K562 (cell line): ENCODE data around the gene DEPDC1B. TPM values are rescaled to one million over a fixed set of nuclear protein-coding genes. Genes with fewer than 3 reads are reported as not detected.

Source experiments
- ADNP ChIP-seq: fragments of 200-800 bp; sonication (Bioruptor generic); IDR thresholded peaks from 2 replicates; pipeline ENCODE4 v1.6.1; 2016; ENCODE audit warnings: missing genetic modification characterization, missing compliant biosample characterization
- CAMTA2 ChIP-seq: fragments of 250-450 bp; sonication (Bioruptor Pico); conservative IDR thresholded peaks from 2 replicates; pipeline ENCODE4 v1.5.1; 2022
- NR2C2 ChIP-seq, 2 experiments: fragments of 200-800 bp in 1 of 2; sonication (Bioruptor generic) in 1 of 2; sonication (generic) in 1 of 2; formaldehyde crosslinking in 1 of 2; IDR thresholded peaks; 2 replicates each; pipeline versions ENCODE4 v1.6.1 to v1.8.0; 2016 to 2022; ENCODE audit warnings: mild to moderate bottlenecking in 1 of 2, missing compliant biosample characterization in 1 of 2, missing genetic modification characterization in 1 of 2, missing genetic modification reagents in 1 of 2
- POLR2AphosphoS2 ChIP-seq: IDR thresholded peaks from 2 replicates; pipeline ENCODE4 v1.6.1; 2012; ENCODE audit warnings: low read length, improper control_type of control experiment
- SMAD4 ChIP-seq: fragments of 250-450 bp; sonication (Bioruptor Pico); conservative IDR thresholded peaks from 2 replicates; pipeline ENCODE4 v1.8.0; 2021; ENCODE audit warnings: inconsistent platforms, mild to moderate bottlenecking, moderate library complexity
- ZC3H11A ChIP-seq: IDR thresholded peaks from 2 replicates; pipeline ENCODE4 v1.6.1; 2012; ENCODE audit warnings: low read depth, low read length, improper control_type of control experiment
- polyA plus RNA-seq, 8 experiments: library from polyadenylated mRNA; depleted of rRNA in 4 of 8; stranded (reverse) in 5 of 8; unstranded in 3 of 8; fragments of >200 nt; fragmentation: Nextera tagmentation in 2 of 8; fragmentation: Illumina TruSeq in 1 of 8; extraction: Ambion mirVana in 2 of 8; extraction: Trizol in 1 of 8; gene quantifications; 2 replicates each; pipeline versions ENCODE4 v1.2.1 to v1.2.3, GENCODE V29; 2011 to 2014; ENCODE audit warnings: inconsistent platforms in 1 of 8, missing spikeins in 1 of 8
- total RNA-seq, 7 experiments: library from RNA; depleted of rRNA in 6 of 7; stranded (reverse); fragments of >200 nt in 6 of 7; fragmentation: Illumina TruSeq in 2 of 7; extraction: Trizol in 2 of 7; gene quantifications; 2 replicates each; pipeline versions ENCODE4 v1.2.1 to v1.2.3, GENCODE V29; 2011 to 2021; ENCODE audit warnings: low replicate concordance in 1 of 7
- TF ChIP-seq, protein P1 (sequence below): sonication (generic); formaldehyde crosslinking; IDR thresholded peaks from 2 replicates; pipeline ENCODE4 v1.8.0; 2022; ENCODE audit warnings: mild to moderate bottlenecking, missing genetic modification reagents
- TF ChIP-seq, protein P2 (sequence below): fragments of 450-650 bp; IDR thresholded peaks from 2 replicates; pipeline ENCODE4 v1.6.1; 2016; ENCODE audit warnings: borderline replicate concordance
- TF ChIP-seq, protein P3 (sequence below), 2 experiments: fragments of 450-650 bp in 1 of 2; sonication (generic) in 1 of 2; formaldehyde crosslinking in 1 of 2; IDR thresholded peaks; 2 replicates each; pipeline versions ENCODE4 v1.7.1 to v1.9.0; 2016 to 2022; ENCODE audit warnings: inconsistent platforms in 1 of 2, mild to moderate bottlenecking in 1 of 2, missing genetic modification reagents in 1 of 2

Gene DEPDC1B
- total and polyA plus RNA-seq, 9 of the 15 experiments (the other 6 are each of a cell fraction or from before 2014, with no cell fraction given): 36.0 to 67.2 (median 44.5) TPM

DNA sequence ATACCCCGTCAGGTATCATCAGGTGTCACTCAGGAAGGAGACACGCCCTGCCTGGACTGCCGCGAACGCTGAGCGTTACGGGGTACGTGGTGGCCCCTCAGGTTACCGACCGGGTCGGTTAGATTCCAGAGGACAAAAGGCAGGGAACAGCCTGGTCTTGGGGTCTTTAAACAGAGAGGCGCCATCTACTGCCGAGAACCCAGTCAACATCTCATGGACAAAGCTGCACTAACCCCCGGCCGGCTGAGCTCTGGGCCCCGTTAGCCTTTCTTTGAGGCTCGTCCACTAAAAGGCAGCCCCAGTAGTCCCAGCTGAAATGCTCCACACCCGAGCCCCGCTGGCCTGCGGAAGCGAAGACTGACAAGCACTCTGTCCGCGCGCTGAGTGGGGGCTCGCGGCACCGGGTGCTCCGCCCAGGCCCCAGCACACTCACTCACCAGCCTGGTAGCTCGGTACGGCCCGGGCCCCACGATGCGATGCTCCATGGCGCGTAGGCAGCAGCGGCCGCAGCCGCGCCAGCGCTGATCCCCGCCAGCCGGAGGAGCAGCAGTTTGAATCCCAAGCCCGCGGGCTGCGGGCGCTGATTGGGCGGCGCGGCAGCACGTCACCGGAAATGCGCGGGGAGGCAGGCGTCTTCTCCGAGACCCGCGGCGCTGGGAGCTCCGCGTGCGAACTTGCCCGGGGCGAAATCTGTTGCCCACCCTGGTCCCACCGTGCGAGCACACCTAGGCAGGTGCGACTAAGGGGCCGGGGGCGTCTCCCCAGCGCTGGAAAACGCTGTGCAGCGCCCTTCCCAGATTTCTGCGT is at the start of gene DEPDC1B (continued):
- TF ChIP-seq, protein P1, sequence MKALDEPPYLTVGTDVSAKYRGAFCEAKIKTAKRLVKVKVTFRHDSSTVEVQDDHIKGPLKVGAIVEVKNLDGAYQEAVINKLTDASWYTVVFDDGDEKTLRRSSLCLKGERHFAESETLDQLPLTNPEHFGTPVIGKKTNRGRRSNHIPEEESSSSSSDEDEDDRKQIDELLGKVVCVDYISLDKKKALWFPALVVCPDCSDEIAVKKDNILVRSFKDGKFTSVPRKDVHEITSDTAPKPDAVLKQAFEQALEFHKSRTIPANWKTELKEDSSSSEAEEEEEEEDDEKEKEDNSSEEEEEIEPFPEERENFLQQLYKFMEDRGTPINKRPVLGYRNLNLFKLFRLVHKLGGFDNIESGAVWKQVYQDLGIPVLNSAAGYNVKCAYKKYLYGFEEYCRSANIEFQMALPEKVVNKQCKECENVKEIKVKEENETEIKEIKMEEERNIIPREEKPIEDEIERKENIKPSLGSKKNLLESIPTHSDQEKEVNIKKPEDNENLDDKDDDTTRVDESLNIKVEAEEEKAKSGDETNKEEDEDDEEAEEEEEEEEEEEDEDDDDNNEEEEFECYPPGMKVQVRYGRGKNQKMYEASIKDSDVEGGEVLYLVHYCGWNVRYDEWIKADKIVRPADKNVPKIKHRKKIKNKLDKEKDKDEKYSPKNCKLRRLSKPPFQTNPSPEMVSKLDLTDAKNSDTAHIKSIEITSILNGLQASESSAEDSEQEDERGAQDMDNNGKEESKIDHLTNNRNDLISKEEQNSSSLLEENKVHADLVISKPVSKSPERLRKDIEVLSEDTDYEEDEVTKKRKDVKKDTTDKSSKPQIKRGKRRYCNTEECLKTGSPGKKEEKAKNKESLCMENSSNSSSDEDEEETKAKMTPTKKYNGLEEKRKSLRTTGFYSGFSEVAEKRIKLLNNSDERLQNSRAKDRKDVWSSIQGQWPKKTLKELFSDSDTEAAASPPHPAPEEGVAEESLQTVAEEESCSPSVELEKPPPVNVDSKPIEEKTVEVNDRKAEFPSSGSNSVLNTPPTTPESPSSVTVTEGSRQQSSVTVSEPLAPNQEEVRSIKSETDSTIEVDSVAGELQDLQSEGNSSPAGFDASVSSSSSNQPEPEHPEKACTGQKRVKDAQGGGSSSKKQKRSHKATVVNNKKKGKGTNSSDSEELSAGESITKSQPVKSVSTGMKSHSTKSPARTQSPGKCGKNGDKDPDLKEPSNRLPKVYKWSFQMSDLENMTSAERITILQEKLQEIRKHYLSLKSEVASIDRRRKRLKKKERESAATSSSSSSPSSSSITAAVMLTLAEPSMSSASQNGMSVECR (CRISPR knock-in tag): peak; percentile 93
- TF ChIP-seq NR2C2 (CRISPR knock-in tag; IDR thresholded peaks at IDR 0.05) (peak; percentile 47; the same call in 1 of the 2 replicates), NR2C2 (tag; IDR thresholded peaks at IDR 0.05) (no peak), ADNP (tag) (no peak), POLR2AphosphoS2 (no peak), CAMTA2 (peak; percentile 81; the same call in 1 of the 2 replicates), ZC3H11A (no peak), SMAD4 (peak; percentile 57; the same call in 1 of the 2 replicates)
- TF ChIP-seq, protein P2, sequence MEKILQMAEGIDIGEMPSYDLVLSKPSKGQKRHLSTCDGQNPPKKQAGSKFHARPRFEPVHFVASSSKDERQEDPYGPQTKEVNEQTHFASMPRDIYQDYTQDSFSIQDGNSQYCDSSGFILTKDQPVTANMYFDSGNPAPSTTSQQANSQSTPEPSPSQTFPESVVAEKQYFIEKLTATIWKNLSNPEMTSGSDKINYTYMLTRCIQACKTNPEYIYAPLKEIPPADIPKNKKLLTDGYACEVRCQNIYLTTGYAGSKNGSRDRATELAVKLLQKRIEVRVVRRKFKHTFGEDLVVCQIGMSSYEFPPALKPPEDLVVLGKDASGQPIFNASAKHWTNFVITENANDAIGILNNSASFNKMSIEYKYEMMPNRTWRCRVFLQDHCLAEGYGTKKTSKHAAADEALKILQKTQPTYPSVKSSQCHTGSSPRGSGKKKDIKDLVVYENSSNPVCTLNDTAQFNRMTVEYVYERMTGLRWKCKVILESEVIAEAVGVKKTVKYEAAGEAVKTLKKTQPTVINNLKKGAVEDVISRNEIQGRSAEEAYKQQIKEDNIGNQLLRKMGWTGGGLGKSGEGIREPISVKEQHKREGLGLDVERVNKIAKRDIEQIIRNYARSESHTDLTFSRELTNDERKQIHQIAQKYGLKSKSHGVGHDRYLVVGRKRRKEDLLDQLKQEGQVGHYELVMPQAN: 0 out of 2 replicates have a peak, but pooled peaks have one; percentile 64
- TF ChIP-seq, protein P3, sequence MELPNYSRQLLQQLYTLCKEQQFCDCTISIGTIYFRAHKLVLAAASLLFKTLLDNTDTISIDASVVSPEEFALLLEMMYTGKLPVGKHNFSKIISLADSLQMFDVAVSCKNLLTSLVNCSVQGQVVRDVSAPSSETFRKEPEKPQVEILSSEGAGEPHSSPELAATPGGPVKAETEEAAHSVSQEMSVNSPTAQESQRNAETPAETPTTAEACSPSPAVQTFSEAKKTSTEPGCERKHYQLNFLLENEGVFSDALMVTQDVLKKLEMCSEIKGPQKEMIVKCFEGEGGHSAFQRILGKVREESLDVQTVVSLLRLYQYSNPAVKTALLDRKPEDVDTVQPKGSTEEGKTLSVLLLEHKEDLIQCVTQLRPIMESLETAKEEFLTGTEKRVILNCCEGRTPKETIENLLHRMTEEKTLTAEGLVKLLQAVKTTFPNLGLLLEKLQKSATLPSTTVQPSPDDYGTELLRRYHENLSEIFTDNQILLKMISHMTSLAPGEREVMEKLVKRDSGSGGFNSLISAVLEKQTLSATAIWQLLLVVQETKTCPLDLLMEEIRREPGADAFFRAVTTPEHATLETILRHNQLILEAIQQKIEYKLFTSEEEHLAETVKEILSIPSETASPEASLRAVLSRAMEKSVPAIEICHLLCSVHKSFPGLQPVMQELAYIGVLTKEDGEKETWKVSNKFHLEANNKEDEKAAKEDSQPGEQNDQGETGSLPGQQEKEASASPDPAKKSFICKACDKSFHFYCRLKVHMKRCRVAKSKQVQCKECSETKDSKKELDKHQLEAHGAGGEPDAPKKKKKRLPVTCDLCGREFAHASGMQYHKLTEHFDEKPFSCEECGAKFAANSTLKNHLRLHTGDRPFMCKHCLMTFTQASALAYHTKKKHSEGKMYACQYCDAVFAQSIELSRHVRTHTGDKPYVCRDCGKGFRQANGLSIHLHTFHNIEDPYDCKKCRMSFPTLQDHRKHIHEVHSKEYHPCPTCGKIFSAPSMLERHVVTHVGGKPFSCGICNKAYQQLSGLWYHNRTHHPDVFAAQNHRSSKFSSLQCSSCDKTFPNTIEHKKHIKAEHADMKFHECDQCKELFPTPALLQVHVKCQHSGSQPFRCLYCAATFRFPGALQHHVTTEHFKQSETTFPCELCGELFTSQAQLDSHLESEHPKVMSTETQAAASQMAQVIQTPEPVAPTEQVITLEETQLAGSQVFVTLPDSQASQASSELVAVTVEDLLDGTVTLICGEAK (IDR thresholded peaks at IDR 0.05): peak; percentile 89
- TF ChIP-seq, protein P3 (CRISPR knock-in tag; IDR thresholded peaks at IDR 0.05): 0 out of 2 replicates have a peak, but pooled peaks have one; percentile 53
